Vagina (tissue), 2 donors: ENCODE results near the gene NHERF2. TPM values are rescaled to one million over a fixed set of nuclear protein-coding genes. Genes with fewer than 3 reads are reported as not detected.
A peak's percentile ranks its signal among the peaks of the same experiment; 100 is the strongest.

ENCODE experiments used
- DNase-seq, 2 donors: peaks; one replicate each; pipeline ENCODE4 v3.0.0-alpha.2; 2017; ENCODE audit errors: extremely low spot score in 2 of 2
- H3K27ac ChIP-seq: fragments of 200-600 bp; sonication (generic); one replicate; pipeline ENCODE4 v1.5.1; 2019
- H3K27me3 ChIP-seq: fragments of 200-600 bp; sonication (generic); one replicate; pipeline ENCODE4 v1.5.1; 2019
- H3K36me3 ChIP-seq, 2 donors: fragments of 200-600 bp; sonication (generic); one replicate each; pipeline ENCODE4 v1.5.1; 2017 to 2019
- H3K4me1 ChIP-seq: fragments of 200-600 bp; sonication (generic); one replicate; pipeline ENCODE4 v1.5.1; 2019
- H3K4me3 ChIP-seq, 2 donors: fragments of 200-600 bp; sonication (generic); 1 replicate in 1 of 2; 2 replicates in 1 of 2; pipeline ENCODE4 v1.5.1; 2016 to 2019
- H3K9me3 ChIP-seq: fragments of 200-600 bp; sonication (generic); one replicate; pipeline ENCODE4 v1.5.1; 2019
- POLR2A ChIP-seq, 2 donors: fragments of 450-650 bp; IDR thresholded peaks; one replicate each; pipeline ENCODE4 v1.6.1; 2017; ENCODE audit warnings: antibody characterized with exemption in 2 of 2, mild to moderate bottlenecking in 2 of 2, moderate library complexity in 2 of 2
- POLR2AphosphoS5 ChIP-seq, 2 donors: sonication (generic); formaldehyde crosslinking; IDR thresholded peaks; one replicate each; pipeline ENCODE4 v1.9.0; 2017; ENCODE audit warnings: antibody characterized with exemption in 2 of 2, mild to moderate bottlenecking in 2 of 2, low read depth in 1 of 2; ENCODE audit not compliant: insufficient read depth in 1 of 2
- intact Hi-C: fragments of 100-400 bp; cut with DNase I; formaldehyde crosslinking; loops from one replicate; pipeline ENCODE4 v1.15.1; 2023
- total RNA-seq: library from RNA; depleted of rRNA; stranded (reverse); fragments of >200 nt; gene quantifications from one replicate; pipeline ENCODE4 v1.2.3, GENCODE V29; 2016
- TF ChIP-seq, protein P1 (sequence below), 3 experiments: fragments of 450-650 bp in 2 of 3; fragments of 200-600 bp in 1 of 3; sonication (generic) in 1 of 3; IDR thresholded peaks; one replicate each; pipeline ENCODE4 v1.5.1; 2017 to 2019; ENCODE audit warnings: antibody characterized with exemption in 3 of 3, mild to moderate bottlenecking in 2 of 3, moderate library complexity in 2 of 3

NHERF2 gene
- total RNA-seq, 1 donor from 2014 or later = 44.7 TPM

DNA sequence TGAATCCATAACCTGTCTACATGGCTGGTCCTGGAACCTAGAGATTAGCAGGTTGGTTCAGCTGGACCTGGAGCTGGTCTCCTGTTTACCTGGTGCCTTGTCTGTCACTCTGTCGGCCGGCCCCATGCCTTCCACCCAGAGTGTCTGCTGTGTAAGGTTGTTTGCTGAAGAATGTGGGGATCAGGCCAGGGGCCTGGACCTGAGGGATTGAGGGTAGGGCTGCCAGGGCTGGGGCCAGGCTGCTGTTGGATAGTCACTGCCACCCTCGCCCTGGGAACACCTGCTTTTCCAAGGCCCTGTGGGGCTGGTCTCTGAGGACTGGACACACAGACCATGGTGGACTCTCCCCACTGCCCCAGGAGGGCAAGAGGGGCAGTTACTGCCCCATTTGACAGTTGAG, 1.4 kb downstream of the NHERF2 start:
- H3K27ac ChIP-seq = peak overlapping the region; percentile 52
- no peaks in the 10 kb centered on the region for H3K36me3 ChIP-seq
- H3K4me3 ChIP-seq = peak overlapping the region; percentile 67 to 81
- intact Hi-C loops = no loop called here
- DNase-seq = no peak
- H3K9me3 ChIP-seq = no peaks in the 10 kb centered on the region
- TF ChIP-seq, protein P1, sequence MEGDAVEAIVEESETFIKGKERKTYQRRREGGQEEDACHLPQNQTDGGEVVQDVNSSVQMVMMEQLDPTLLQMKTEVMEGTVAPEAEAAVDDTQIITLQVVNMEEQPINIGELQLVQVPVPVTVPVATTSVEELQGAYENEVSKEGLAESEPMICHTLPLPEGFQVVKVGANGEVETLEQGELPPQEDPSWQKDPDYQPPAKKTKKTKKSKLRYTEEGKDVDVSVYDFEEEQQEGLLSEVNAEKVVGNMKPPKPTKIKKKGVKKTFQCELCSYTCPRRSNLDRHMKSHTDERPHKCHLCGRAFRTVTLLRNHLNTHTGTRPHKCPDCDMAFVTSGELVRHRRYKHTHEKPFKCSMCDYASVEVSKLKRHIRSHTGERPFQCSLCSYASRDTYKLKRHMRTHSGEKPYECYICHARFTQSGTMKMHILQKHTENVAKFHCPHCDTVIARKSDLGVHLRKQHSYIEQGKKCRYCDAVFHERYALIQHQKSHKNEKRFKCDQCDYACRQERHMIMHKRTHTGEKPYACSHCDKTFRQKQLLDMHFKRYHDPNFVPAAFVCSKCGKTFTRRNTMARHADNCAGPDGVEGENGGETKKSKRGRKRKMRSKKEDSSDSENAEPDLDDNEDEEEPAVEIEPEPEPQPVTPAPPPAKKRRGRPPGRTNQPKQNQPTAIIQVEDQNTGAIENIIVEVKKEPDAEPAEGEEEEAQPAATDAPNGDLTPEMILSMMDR (IDR thresholded peaks at IDR 0.05) = no peak
- no peak for TF ChIP-seq POLR2A (IDR thresholded peaks at IDR 0.05)
- TF ChIP-seq POLR2AphosphoS5 (IDR thresholded peaks at IDR 0.05; ENCODE audit: insufficient read depth in 1 of 2, low read depth in 1 of 2) = no peak
- peaks cover 84% of the 10 kb centered on the region for H3K4me1 ChIP-seq
- H3K27me3 ChIP-seq = no peaks in the 10 kb centered on the region

DNA sequence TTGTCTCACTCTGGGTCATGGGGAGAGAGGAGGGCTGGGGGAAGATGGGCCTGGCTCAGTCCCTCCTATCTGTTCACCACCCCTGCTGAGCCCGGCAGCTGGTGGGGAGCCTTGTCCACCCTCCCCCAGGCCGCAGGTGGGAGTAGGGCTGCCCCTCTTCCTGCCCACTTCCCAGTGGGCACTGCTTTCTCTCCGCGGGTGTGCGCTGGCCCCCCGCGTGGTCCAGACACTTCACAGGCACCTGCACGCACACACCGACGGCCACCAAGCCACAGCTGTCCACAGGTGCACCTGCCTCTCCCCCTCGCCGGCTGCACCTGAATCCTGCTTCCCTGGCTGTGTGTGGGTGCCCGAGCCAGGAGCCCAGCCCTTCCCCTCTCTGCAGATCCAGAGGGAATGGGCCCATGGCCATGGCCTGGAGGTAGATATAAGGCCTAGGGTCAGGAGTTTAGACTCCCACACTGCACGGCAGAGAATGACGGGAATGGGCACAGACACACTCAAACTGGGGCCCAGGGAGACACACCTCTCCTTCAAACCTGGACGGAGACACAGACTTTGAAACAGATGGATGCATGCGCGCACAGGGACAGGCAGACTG, 2.0 kb downstream of the NHERF2 start:
- H3K27me3 ChIP-seq = no peaks in the 10 kb centered on the region
- intact Hi-C loops = no loop called here
- H3K4me1 ChIP-seq = peaks cover 84% of the 10 kb centered on the region
- TF ChIP-seq, protein P1 (IDR thresholded peaks at IDR 0.05) = no peak
- no peak for TF ChIP-seq POLR2AphosphoS5 (IDR thresholded peaks at IDR 0.05; ENCODE audit: insufficient read depth in 1 of 2, low read depth in 1 of 2)
- TF ChIP-seq POLR2A (IDR thresholded peaks at IDR 0.05) = no peak
- no peak overlapping the region for H3K27ac ChIP-seq
- H3K4me3 ChIP-seq = peak overlapping the region; percentile 67 to 81
- no peak for DNase-seq
- no peaks in the 10 kb centered on the region for H3K9me3 ChIP-seq
- no peaks in the 10 kb centered on the region for H3K36me3 ChIP-seq

GRCh38 chr16:2029350-2029749, 2.6 kb downstream of the NHERF2 start:
- Histone ChIP-seq H3K9me3 (no peaks in the 10 kb centered on the region), H3K27me3 (no peaks in the 10 kb centered on the region), H3K4me1 (peaks cover 82% of the 10 kb centered on the region), H3K4me3 (peak overlapping the region in 1 of 2 donors; percentile 7), H3K27ac (no peak overlapping the region), H3K36me3 (no peaks in the 10 kb centered on the region)
- TF ChIP-seq, protein P1 (IDR thresholded peaks at IDR 0.05) = no peak
- TF ChIP-seq POLR2AphosphoS5 (IDR thresholded peaks at IDR 0.05; ENCODE audit: insufficient read depth in 1 of 2, low read depth in 1 of 2) = no peak
- intact Hi-C loops = no loop called here
- DNase-seq = no peak

DNA sequence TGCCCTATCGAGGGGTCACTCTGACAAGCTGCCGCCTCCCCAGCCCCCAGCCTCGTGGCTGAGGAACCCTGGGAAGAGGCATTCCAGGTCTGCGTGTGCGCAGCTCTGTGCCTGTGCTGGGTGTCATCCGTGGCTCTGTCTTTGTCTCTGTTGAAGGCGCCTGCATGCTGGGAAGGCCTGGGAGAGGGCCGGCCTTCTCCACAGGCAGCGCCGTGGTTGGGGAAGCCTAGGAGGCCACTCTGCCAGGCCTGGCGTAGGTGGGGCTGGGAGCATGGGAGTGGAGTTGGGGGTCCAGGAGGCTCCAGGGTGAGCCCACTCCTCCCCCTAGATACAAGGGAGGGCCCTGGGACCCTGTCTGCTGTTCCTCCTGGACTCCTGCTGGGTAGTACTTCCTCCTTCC, 3.3 kb downstream of the NHERF2 start:
- H3K27ac ChIP-seq = no peak overlapping the region
- peaks cover 87% of the 10 kb centered on the region for H3K4me1 ChIP-seq
- TF ChIP-seq, protein P1 (IDR thresholded peaks at IDR 0.05) = no peak
- TF ChIP-seq POLR2A (IDR thresholded peaks at IDR 0.05) = no peak
- no peak for TF ChIP-seq POLR2AphosphoS5 (IDR thresholded peaks at IDR 0.05; ENCODE audit: insufficient read depth in 1 of 2, low read depth in 1 of 2)
- H3K36me3 ChIP-seq = no peaks in the 10 kb centered on the region
- no peaks in the 10 kb centered on the region for H3K9me3 ChIP-seq
- no peak overlapping the region for H3K4me3 ChIP-seq
- no peaks in the 10 kb centered on the region for H3K27me3 ChIP-seq
- DNase-seq = no peak
- intact Hi-C loops = no loop called here

DNA sequence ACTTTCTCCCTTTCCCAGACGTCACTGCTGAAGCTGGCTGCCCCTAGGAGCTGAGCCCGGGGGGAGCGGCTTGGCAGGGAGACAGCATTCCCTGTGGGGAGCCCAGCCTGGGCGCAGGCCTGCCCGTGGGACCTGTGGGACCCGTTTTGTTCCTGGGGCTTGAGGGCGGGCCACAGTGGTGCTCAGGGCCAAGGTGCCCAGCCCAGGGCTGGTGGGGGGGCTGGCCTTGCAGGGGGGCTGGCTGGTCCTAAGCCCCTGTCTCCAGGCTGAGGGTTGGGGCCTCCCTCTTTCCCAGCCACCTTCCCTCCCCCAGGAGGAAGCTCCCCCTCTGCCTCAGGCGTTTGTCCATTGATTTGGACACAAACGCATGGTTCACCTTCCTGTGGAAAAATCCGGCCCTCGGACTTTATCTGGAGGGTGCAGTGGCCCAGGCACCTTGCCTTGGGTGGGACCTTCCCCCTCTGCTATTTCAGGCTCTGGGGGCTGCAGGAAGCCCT, 4.4 kb downstream of the NHERF2 start:
- Histone ChIP-seq H3K4me1 (peaks cover 87% of the 10 kb centered on the region), H3K27ac (peak overlapping the region; percentile 89), H3K4me3 (no peak overlapping the region), H3K27me3 (no peaks in the 10 kb centered on the region), H3K9me3 (no peaks in the 10 kb centered on the region), H3K36me3 (no peaks in the 10 kb centered on the region)
- intact Hi-C loops = no loop called here
- DNase-seq = no peak
- TF ChIP-seq POLR2A (IDR thresholded peaks at IDR 0.05) (no peak), POLR2AphosphoS5 (IDR thresholded peaks at IDR 0.05; ENCODE audit: insufficient read depth in 1 of 2, low read depth in 1 of 2) (peak in 1 of 2 donors; percentile 8)
